SK-N-MC (cell line): ENCODE measurements around the gene RASA3.

ENCODE experiments used
- EZH2 ChIP-seq: fragments of 200-600 bp; sonication (generic); IDR thresholded peaks from one replicate; pipeline ENCODE4 v1.6.1; 2017; ENCODE audit warnings: antibody characterized with exemption
- POLR2AphosphoS5 ChIP-seq: IDR thresholded peaks from 2 replicates; pipeline ENCODE4 v1.6.1; 2012; ENCODE audit warnings: mild to moderate bottlenecking, low read depth, low read length, borderline replicate concordance

DNA sequence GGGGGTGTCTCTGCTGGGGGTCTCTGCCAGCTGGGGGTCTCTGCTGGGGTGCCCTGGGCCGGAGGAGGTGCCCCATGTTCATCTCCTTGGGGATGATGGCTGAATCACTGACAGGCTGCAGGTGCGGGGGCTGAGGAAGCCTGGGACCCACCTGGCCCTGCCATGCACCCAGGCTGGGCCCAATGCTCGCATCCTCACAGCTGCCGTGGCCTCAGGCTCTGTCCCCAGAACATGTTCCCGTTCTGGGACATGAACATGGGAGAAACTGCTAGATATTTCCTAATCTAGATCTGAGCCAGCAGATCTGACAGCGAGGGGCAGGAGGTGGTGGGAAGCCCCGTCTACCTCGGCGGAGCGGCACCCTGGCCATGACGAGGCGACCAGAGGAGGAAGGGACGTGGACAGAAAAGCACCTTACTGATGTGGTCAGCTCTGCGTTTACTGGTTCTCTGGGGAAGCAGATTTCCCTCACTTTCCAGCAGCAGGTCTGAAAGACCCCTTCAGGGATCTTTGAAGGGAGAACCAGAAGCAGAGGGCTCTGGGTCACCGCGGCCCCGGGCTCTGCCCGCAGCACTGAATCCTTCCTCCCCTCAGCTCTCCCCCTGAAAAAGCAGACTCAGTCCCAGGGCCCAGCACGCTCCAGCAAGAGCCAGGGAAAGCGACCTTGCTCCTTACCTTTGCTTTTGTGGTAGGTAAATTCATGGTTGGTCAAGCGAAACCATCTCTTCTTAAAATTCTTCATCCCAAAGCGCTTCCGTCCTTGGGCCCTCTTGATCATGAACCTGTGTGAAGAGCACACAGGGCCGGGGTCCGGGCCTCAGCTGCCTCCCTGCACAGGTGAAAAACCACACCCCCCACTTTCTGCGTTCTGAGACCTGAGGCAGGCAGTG lies 132.0 kb downstream of the RASA3 start:
- TF ChIP-seq EZH2 (no peak), POLR2AphosphoS5 (no peak)
